SK-N-SH (cell line): ENCODE results near the gene TRPM7. TPM values are rescaled to one million over a fixed set of nuclear protein-coding genes. Genes with fewer than 3 reads are reported as not detected.

Source experiments
- CTCF ChIA-PET: fragments of 300-600, 350-600 bp; formaldehyde crosslinking; extraction: SDS; loops from one replicate; lab custom pipeline; 2021; lab: Yijun Ruan, JAX
- POLR2A ChIA-PET: fragments of 350-600 bp; sonication (Branson Sonifier 250); formaldehyde crosslinking; extraction: SDS; loops from one replicate; lab custom pipeline; 2020; ENCODE audit warnings: antibody characterized with exemption, inconsistent platforms; lab: Yijun Ruan, JAX
- DNase-seq: peaks from one replicate; pipeline ENCODE4 v3.0.0; 2012
- H2AFZ ChIP-seq: fragments of 200-600 bp; sonication (generic); 2 replicates; pipeline ENCODE4 v1.8.1; 2016; ENCODE audit warnings: antibody characterized with exemption, mild to moderate bottlenecking, low read depth
- H3F3A ChIP-seq: fragments of 200-600 bp; sonication (generic); replicated peaks from 2 replicates; pipeline ENCODE3; 2016; ENCODE audit warnings: antibody characterized with exemption, mild to moderate bottlenecking; ENCODE audit not compliant: insufficient read depth
- H3K27ac ChIP-seq, 2 experiments: fragments of 200-500 bp in 1 of 2; fragments of 200-600 bp in 1 of 2; sonication (Bioruptor generic) in 1 of 2; sonication (generic), shearing (Covaris generic) in 1 of 2; 2 replicates each; pipeline versions ENCODE4 v1.5.1 to v1.6.1; 2014 to 2016; ENCODE audit warnings: low read depth in 2 of 2, inconsistent platforms in 1 of 2, low read length in 1 of 2, mild to moderate bottlenecking in 1 of 2, mixed read lengths in 1 of 2
- H3K27me3 ChIP-seq: fragments of 200-600 bp; sonication (generic), shearing (Covaris generic); 2 replicates; pipeline ENCODE4 v1.6.1; 2016; ENCODE audit warnings: mixed run types; ENCODE audit not compliant: insufficient read depth
- H3K36me3 ChIP-seq, 2 experiments: fragments of 200-500 bp in 1 of 2; fragments of 200-600 bp in 1 of 2; sonication (Bioruptor generic) in 1 of 2; sonication (generic) in 1 of 2; replicated peaks in 1 of 2; 2 replicates each; pipeline versions ENCODE3 to v1.5.1; 2014 to 2016; ENCODE audit warnings: low read length in 1 of 2, mild to moderate bottlenecking in 1 of 2; ENCODE audit not compliant: insufficient read depth in 2 of 2, control insufficient read depth in 1 of 2
- H3K4me1 ChIP-seq, 2 experiments: fragments of 200-500 bp in 1 of 2; fragments of 200-600 bp in 1 of 2; sonication (Bioruptor generic) in 1 of 2; sonication (generic), shearing (Covaris generic) in 1 of 2; 2 replicates each; pipeline versions ENCODE4 v1.5.1 to v1.6.1; 2014 to 2016; ENCODE audit warnings: low read depth in 1 of 2, low read length in 1 of 2, mixed run types in 1 of 2; ENCODE audit not compliant: insufficient read depth in 2 of 2, control insufficient read depth in 1 of 2
- H3K4me2 ChIP-seq: fragments of 200-600 bp; sonication (generic), shearing (Covaris generic); 2 replicates; pipeline ENCODE4 v1.6.1; 2017; ENCODE audit warnings: mixed run types
- H3K4me3 ChIP-seq, 2 experiments: fragments of 200-500 bp in 1 of 2; fragments of 200-600 bp in 1 of 2; sonication (Bioruptor generic) in 1 of 2; sonication (generic), shearing (Covaris generic) in 1 of 2; 2 replicates each; pipeline versions ENCODE4 v1.5.1 to v1.8.1; 2014 to 2016; ENCODE audit warnings: low read depth in 2 of 2, inconsistent platforms in 1 of 2, low read length in 1 of 2, mild to moderate bottlenecking in 1 of 2, mixed read lengths in 1 of 2, moderate library complexity in 1 of 2
- H3K79me2 ChIP-seq: fragments of 200-600 bp; sonication (generic); 2 replicates; pipeline ENCODE4 v1.8.1; 2017; ENCODE audit warnings: mild to moderate bottlenecking; ENCODE audit not compliant: insufficient read depth
- H3K9ac ChIP-seq: fragments of 200-600 bp; sonication (generic); 2 replicates; pipeline ENCODE4 v1.6.1; 2017; ENCODE audit warnings: mixed run types
- H3K9me2 ChIP-seq: fragments of 200-600 bp; sonication (generic); 2 replicates; pipeline ENCODE4 v1.6.1; 2017; ENCODE audit warnings: mixed run types
- H3K9me3 ChIP-seq: fragments of 200-600 bp; sonication (generic); 2 replicates; pipeline ENCODE4 v1.6.1; 2017; ENCODE audit warnings: mixed run types, mild to moderate bottlenecking, moderate library complexity
- H4K20me1 ChIP-seq: fragments of 200-600 bp; sonication (generic); 2 replicates; pipeline ENCODE4 v1.6.1; 2017; ENCODE audit warnings: mild to moderate bottlenecking, mixed run types; ENCODE audit not compliant: insufficient read depth
- CTCF ChIP-seq: fragments of 200-600 bp; sonication (generic); IDR thresholded peaks from 2 replicates; pipeline ENCODE4 v1.6.1; 2017; ENCODE audit warnings: antibody characterized with exemption, mild to moderate bottlenecking, moderate library complexity
- ELF1 ChIP-seq: IDR thresholded peaks from 2 replicates; pipeline ENCODE4 v1.4.0; 2012
- GABPA ChIP-seq: IDR thresholded peaks from 2 replicates; pipeline ENCODE4 v1.4.0; 2012; ENCODE audit warnings: low read depth, mild to moderate bottlenecking
- MAX ChIP-seq: IDR thresholded peaks from 2 replicates; pipeline ENCODE4 v1.4.0; 2012; ENCODE audit warnings: low read depth
- MEF2A ChIP-seq: IDR thresholded peaks from 2 replicates; pipeline ENCODE4 v1.4.0; 2012; ENCODE audit warnings: low read depth, borderline replicate concordance
- NFIC ChIP-seq: IDR thresholded peaks from 2 replicates; pipeline ENCODE4 v1.4.0; 2012; ENCODE audit warnings: borderline replicate concordance
- NRF1 ChIP-seq: IDR thresholded peaks from 2 replicates; pipeline ENCODE4 v1.6.1; 2012; ENCODE audit warnings: low read depth, mild to moderate bottlenecking, low read length
- POLR2AphosphoS5 ChIP-seq: IDR thresholded peaks from 2 replicates; pipeline ENCODE4 v1.6.1; 2012; ENCODE audit warnings: low read depth, low read length
- REST ChIP-seq: IDR thresholded peaks from 2 replicates; pipeline ENCODE4 v1.6.1; 2012; ENCODE audit warnings: mild to moderate bottlenecking, low read depth, low read length, moderate library complexity
- RXRA ChIP-seq: IDR thresholded peaks from 2 replicates; pipeline ENCODE4 v1.4.0; 2012; ENCODE audit warnings: low read depth, mild to moderate bottlenecking, borderline replicate concordance
- TAF1 ChIP-seq: IDR thresholded peaks from 2 replicates; pipeline ENCODE4 v1.6.1; 2012; ENCODE audit warnings: low read depth, mild to moderate bottlenecking, low read length, moderate library complexity, borderline replicate concordance
- TCF12 ChIP-seq: IDR thresholded peaks from 2 replicates; pipeline ENCODE4 v1.4.0; 2012
- USF2 ChIP-seq: fragments of 150-350 bp; IDR thresholded peaks from 2 replicates; pipeline ENCODE4 v1.6.1; 2017; ENCODE audit warnings: antibody characterized with exemption, low read length, low read depth, borderline replicate concordance
- YY1 ChIP-seq: IDR thresholded peaks from 2 replicates; pipeline ENCODE4 v1.4.0; 2012; ENCODE audit warnings: low read depth, mild to moderate bottlenecking
- WGBS: methylation state at CpG from one replicate; pipeline ENCODE4 v1.1.6; 2017; ENCODE audit warnings: low lambda C conversion rate; 5-methylcytosine and 5-hydroxymethylcytosine counted together
- polyA plus RNA-seq, 3 experiments: library from polyadenylated mRNA; depleted of rRNA; stranded (reverse); fragments of >200 nt; gene quantifications; 2 replicates each; pipeline ENCODE4 v1.2.3, GENCODE V29; 2012

The TRPM7 gene
- polyA plus RNA-seq, 1 of the 3 experiments (the other 2 are of a cell fraction) = 5.1 TPM

- no peak overlapping the region for H3K9ac ChIP-seq
- no peak overlapping the region for H2AFZ ChIP-seq
- no peak for DNase-seq
- H4K20me1 ChIP-seq = peaks cover 10% of the 10 kb centered on the region
- H3K36me3 ChIP-seq = peaks cover 0 to 7% of the 10 kb centered on the region in 2 experiments
- ChIA-PET POLR2A (no interaction called here), CTCF (no interaction called here)
- no peak overlapping the region for H3K27ac ChIP-seq
- H3K79me2 ChIP-seq = peaks cover 78% of the 10 kb centered on the region
- no peak overlapping the region for H3K4me2 ChIP-seq
- H3K9me2 ChIP-seq = no peaks in the 10 kb centered on the region
- TF ChIP-seq GABPA = no peak
- TF ChIP-seq NFIC = no peak
- no peak for TF ChIP-seq USF2
- no peak for TF ChIP-seq POLR2AphosphoS5
- no peak for TF ChIP-seq MEF2A
- no peak for TF ChIP-seq NRF1
- TF ChIP-seq, all 33 proteins: peak for 0
- no peaks in the 10 kb centered on the region for H3K9me3 ChIP-seq
- H3F3A ChIP-seq = no peaks in the 10 kb centered on the region
- H3K4me1 ChIP-seq = no peaks in the 10 kb centered on the region
- WGBS = 74% methylated on average over 2 of the region's 2 CpGs
- H3K27me3 ChIP-seq = no peaks in the 10 kb centered on the region
- H3K4me3 ChIP-seq = no peak overlapping the region
These were observed 16.5 kb downstream of the TRPM7 start for GRCh38 chr15:50670115-50670514.

GRCh38 chr15:50669611-50670010 is 17.0 kb downstream of the TRPM7 start:
- Histone ChIP-seq H3K9me3 (no peaks in the 10 kb centered on the region), H3K4me2 (no peak overlapping the region), H3K9ac (no peak overlapping the region), H3K4me1 (no peaks in the 10 kb centered on the region), H3K79me2 (peaks cover 78% of the 10 kb centered on the region), H3K36me3 (peaks cover 0 to 11% of the 10 kb centered on the region in 2 experiments), H3K27ac (no peak overlapping the region), H4K20me1 (peaks cover 9% of the 10 kb centered on the region; the same call in 1 of the 2 replicates), H3K4me3 (no peak overlapping the region), H3K27me3 (no peaks in the 10 kb centered on the region), H3K9me2 (no peaks in the 10 kb centered on the region), H2AFZ (no peak overlapping the region), H3F3A (no peaks in the 10 kb centered on the region)
- DNase-seq = no peak
- no peak for TF ChIP-seq TCF12
- TF ChIP-seq CTCF = no peak
- no peak for TF ChIP-seq YY1
- no peak for TF ChIP-seq RXRA
- TF ChIP-seq REST = no peak
- no peak for TF ChIP-seq MAX
- no peak for TF ChIP-seq NRF1
- TF ChIP-seq POLR2AphosphoS5 = no peak
- TF ChIP-seq ELF1 = no peak
- no peak for TF ChIP-seq TAF1
- 89% methylated on average over 1 of the region's 1 CpG for WGBS
- ChIA-PET POLR2A (no interaction called here), CTCF (interaction anchor here (1.6 kb wide), 1 partner anchor 217 kb away, joined by 7 read pairs; no protein-coding TSS in a partner anchor)
